Fibroblast of lung (primary cell): Measurements from ENCODE around the gene HSPA4.

Experiments used
- EZH2 ChIP-seq: IDR thresholded peaks from 2 replicates; pipeline ENCODE4 v1.5.1; 2012; ENCODE audit warnings: low read length, control low read depth, mild to moderate bottlenecking; ENCODE audit errors: missing control alignments
- TF ChIP-seq, protein P1 (sequence below), 2 donors: IDR thresholded peaks in 1 of 2; conservative IDR thresholded peaks in 1 of 2; 1 replicate in 1 of 2; 2 replicates in 1 of 2; pipeline ENCODE4 v1.5.1; 2011 to 2012; ENCODE audit warnings: low read length in 2 of 2, control low read depth in 1 of 2, inconsistent platforms in 1 of 2, low read depth in 1 of 2, mild to moderate bottlenecking in 1 of 2

DNA sequence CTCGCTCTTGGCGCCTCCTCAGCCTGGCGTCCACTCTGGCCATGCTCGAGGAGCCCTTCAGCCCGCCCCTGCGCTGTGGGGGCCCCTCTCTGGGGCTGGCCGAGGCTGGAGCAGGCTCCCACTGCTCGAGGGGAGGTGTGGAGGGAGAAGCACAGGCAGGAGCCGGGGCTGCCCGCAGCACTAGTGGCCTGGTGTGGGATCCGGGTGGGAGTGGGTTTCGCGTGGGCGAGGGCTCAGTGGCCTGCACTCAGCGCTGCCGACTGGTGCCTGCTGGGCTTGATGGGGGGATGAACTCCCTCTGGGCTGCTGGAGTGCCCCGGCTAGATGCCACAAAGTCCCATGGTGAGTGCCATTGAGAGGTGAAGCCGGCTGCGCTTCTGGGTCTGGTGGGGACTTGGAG is 4.4 kb upstream of the HSPA4 start:
- TF ChIP-seq, protein P1, sequence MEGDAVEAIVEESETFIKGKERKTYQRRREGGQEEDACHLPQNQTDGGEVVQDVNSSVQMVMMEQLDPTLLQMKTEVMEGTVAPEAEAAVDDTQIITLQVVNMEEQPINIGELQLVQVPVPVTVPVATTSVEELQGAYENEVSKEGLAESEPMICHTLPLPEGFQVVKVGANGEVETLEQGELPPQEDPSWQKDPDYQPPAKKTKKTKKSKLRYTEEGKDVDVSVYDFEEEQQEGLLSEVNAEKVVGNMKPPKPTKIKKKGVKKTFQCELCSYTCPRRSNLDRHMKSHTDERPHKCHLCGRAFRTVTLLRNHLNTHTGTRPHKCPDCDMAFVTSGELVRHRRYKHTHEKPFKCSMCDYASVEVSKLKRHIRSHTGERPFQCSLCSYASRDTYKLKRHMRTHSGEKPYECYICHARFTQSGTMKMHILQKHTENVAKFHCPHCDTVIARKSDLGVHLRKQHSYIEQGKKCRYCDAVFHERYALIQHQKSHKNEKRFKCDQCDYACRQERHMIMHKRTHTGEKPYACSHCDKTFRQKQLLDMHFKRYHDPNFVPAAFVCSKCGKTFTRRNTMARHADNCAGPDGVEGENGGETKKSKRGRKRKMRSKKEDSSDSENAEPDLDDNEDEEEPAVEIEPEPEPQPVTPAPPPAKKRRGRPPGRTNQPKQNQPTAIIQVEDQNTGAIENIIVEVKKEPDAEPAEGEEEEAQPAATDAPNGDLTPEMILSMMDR (conservative IDR thresholded peaks at IDR 0.05 in 1 of 2, IDR thresholded peaks at IDR 0.05 in 1 of 2; ENCODE audit: low read depth in 1 of 2, low read length in 2 of 2), result no peak
- no peak for TF ChIP-seq EZH2
